GM19452 (cell line): Measurements from ENCODE around the gene SMIM22.

Experiments
- ATAC-seq: cut with Tn5 transposase; IDR thresholded peaks from one replicate; pipeline ENCODE4 v1.9.1; 2021; ENCODE audit not compliant: unreplicated experiment

SMIM22 gene

GRCh38 chr16:4795181-4795827 is at the start of gene SMIM22:
TSS of gene SMIM22 (plus strand) at chr16:4795369. CDS start at chr16:4795735, 366 bp downstream.
- no peak for ATAC-seq

GRCh38 chr16:4746215-4746614 is 49.0 kb upstream of the SMIM22 start:
- ATAC-seq = no peak

GRCh38 chr16:4746991-4747574 is 48.1 kb upstream of the SMIM22 start:
- no peak for ATAC-seq

GRCh38 chr16:4747906-4748681 is 47.1 kb upstream of the SMIM22 start:
- no peak for ATAC-seq

- no peak for ATAC-seq
These were observed 46.3 kb upstream of the SMIM22 start for GRCh38 chr16:4748682-4749411.

GRCh38 chr16:4749700-4750257 is 45.4 kb upstream of the SMIM22 start:
- no peak for ATAC-seq

GRCh38 chr16:4750896-4751295 is 44.3 kb upstream of the SMIM22 start:
- ATAC-seq = no peak

- ATAC-seq = no peak
These were observed 42.6 kb upstream of the SMIM22 start for GRCh38 chr16:4752351-4753100.

- no peak for ATAC-seq
These were observed 41.9 kb upstream of the SMIM22 start for GRCh38 chr16:4753227-4753626.

- no peak for ATAC-seq
These were observed 40.3 kb upstream of the SMIM22 start for GRCh38 chr16:4754865-4755264.

GRCh38 chr16:4755687-4756086 is 39.5 kb upstream of the SMIM22 start:
- no peak for ATAC-seq

- ATAC-seq = no peak
These were observed 34.8 kb upstream of the SMIM22 start for GRCh38 chr16:4760221-4760910.

- no peak for ATAC-seq
These were observed 33.0 kb upstream of the SMIM22 start for GRCh38 chr16:4762205-4762604.

- no peak for ATAC-seq
These were observed 31.4 kb upstream of the SMIM22 start for GRCh38 chr16:4763791-4764190.

GRCh38 chr16:4765511-4766474 is 29.4 kb upstream of the SMIM22 start:
- ATAC-seq = no peak

- peak; percentile 85 for ATAC-seq
These were observed 28.1 kb upstream of the SMIM22 start, which contains the start of gene ZNF500 for GRCh38 chr16:4766875-4767628. TSS of gene ZNF500 (minus strand) at chr16:4767162. CDS start at chr16:4765978, 1,184 bp downstream.

- ATAC-seq = no peak
These were observed 27.2 kb upstream of the SMIM22 start for GRCh38 chr16:4767872-4768548.
